SK-N-SH (cell line): ENCODE measurements around the gene ARID3A. TPM values are rescaled to one million over a fixed set of nuclear protein-coding genes. Genes with fewer than 3 reads are reported as not detected.

Experiments
- CTCF ChIA-PET: fragments of 300-600, 350-600 bp; formaldehyde crosslinking; extraction: SDS; loops from one replicate; lab custom pipeline; 2021; lab: Yijun Ruan, JAX
- POLR2A ChIA-PET: fragments of 350-600 bp; sonication (Branson Sonifier 250); formaldehyde crosslinking; extraction: SDS; loops from one replicate; lab custom pipeline; 2020; ENCODE audit warnings: antibody characterized with exemption, inconsistent platforms; lab: Yijun Ruan, JAX
- DNase-seq: peaks from one replicate; pipeline ENCODE4 v3.0.0; 2012
- H2AFZ ChIP-seq: fragments of 200-600 bp; sonication (generic); 2 replicates; pipeline ENCODE4 v1.8.1; 2016; ENCODE audit warnings: antibody characterized with exemption, mild to moderate bottlenecking, low read depth
- H3F3A ChIP-seq: fragments of 200-600 bp; sonication (generic); replicated peaks from 2 replicates; pipeline ENCODE3; 2016; ENCODE audit warnings: antibody characterized with exemption, mild to moderate bottlenecking; ENCODE audit not compliant: insufficient read depth
- H3K27ac ChIP-seq, 2 experiments: fragments of 200-500 bp in 1 of 2; fragments of 200-600 bp in 1 of 2; sonication (Bioruptor generic) in 1 of 2; sonication (generic), shearing (Covaris generic) in 1 of 2; 2 replicates each; pipeline versions ENCODE4 v1.5.1 to v1.6.1; 2014 to 2016; ENCODE audit warnings: low read depth in 2 of 2, inconsistent platforms in 1 of 2, low read length in 1 of 2, mild to moderate bottlenecking in 1 of 2, mixed read lengths in 1 of 2
- H3K27me3 ChIP-seq: fragments of 200-600 bp; sonication (generic), shearing (Covaris generic); 2 replicates; pipeline ENCODE4 v1.6.1; 2016; ENCODE audit warnings: mixed run types; ENCODE audit not compliant: insufficient read depth
- H3K36me3 ChIP-seq, 2 experiments: fragments of 200-500 bp in 1 of 2; fragments of 200-600 bp in 1 of 2; sonication (Bioruptor generic) in 1 of 2; sonication (generic) in 1 of 2; replicated peaks in 1 of 2; 2 replicates each; pipeline versions ENCODE3 to v1.5.1; 2014 to 2016; ENCODE audit warnings: low read length in 1 of 2, mild to moderate bottlenecking in 1 of 2; ENCODE audit not compliant: insufficient read depth in 2 of 2, control insufficient read depth in 1 of 2
- H3K4me1 ChIP-seq, 2 experiments: fragments of 200-500 bp in 1 of 2; fragments of 200-600 bp in 1 of 2; sonication (Bioruptor generic) in 1 of 2; sonication (generic), shearing (Covaris generic) in 1 of 2; 2 replicates each; pipeline versions ENCODE4 v1.5.1 to v1.6.1; 2014 to 2016; ENCODE audit warnings: low read depth in 1 of 2, low read length in 1 of 2, mixed run types in 1 of 2; ENCODE audit not compliant: insufficient read depth in 2 of 2, control insufficient read depth in 1 of 2
- H3K4me2 ChIP-seq: fragments of 200-600 bp; sonication (generic), shearing (Covaris generic); 2 replicates; pipeline ENCODE4 v1.6.1; 2017; ENCODE audit warnings: mixed run types
- H3K4me3 ChIP-seq, 2 experiments: fragments of 200-500 bp in 1 of 2; fragments of 200-600 bp in 1 of 2; sonication (Bioruptor generic) in 1 of 2; sonication (generic), shearing (Covaris generic) in 1 of 2; 2 replicates each; pipeline versions ENCODE4 v1.5.1 to v1.8.1; 2014 to 2016; ENCODE audit warnings: low read depth in 2 of 2, inconsistent platforms in 1 of 2, low read length in 1 of 2, mild to moderate bottlenecking in 1 of 2, mixed read lengths in 1 of 2, moderate library complexity in 1 of 2
- H3K79me2 ChIP-seq: fragments of 200-600 bp; sonication (generic); 2 replicates; pipeline ENCODE4 v1.8.1; 2017; ENCODE audit warnings: mild to moderate bottlenecking; ENCODE audit not compliant: insufficient read depth
- H3K9ac ChIP-seq: fragments of 200-600 bp; sonication (generic); 2 replicates; pipeline ENCODE4 v1.6.1; 2017; ENCODE audit warnings: mixed run types
- H3K9me2 ChIP-seq: fragments of 200-600 bp; sonication (generic); 2 replicates; pipeline ENCODE4 v1.6.1; 2017; ENCODE audit warnings: mixed run types
- H3K9me3 ChIP-seq: fragments of 200-600 bp; sonication (generic); 2 replicates; pipeline ENCODE4 v1.6.1; 2017; ENCODE audit warnings: mixed run types, mild to moderate bottlenecking, moderate library complexity
- H4K20me1 ChIP-seq: fragments of 200-600 bp; sonication (generic); 2 replicates; pipeline ENCODE4 v1.6.1; 2017; ENCODE audit warnings: mild to moderate bottlenecking, mixed run types; ENCODE audit not compliant: insufficient read depth
- CHD2 ChIP-seq: fragments of 150-350 bp; IDR thresholded peaks from 2 replicates; pipeline ENCODE4 v1.6.1; 2018; ENCODE audit warnings: low read length; ENCODE audit not compliant: partially characterized antibody
- EP300 ChIP-seq, 2 experiments: IDR thresholded peaks; 2 replicates each; pipeline versions ENCODE4 v1.4.0 to v1.6.1; 2012; ENCODE audit warnings: borderline replicate concordance in 1 of 2, low read depth in 1 of 2, low read length in 1 of 2
- EZH2phosphoT487 ChIP-seq: fragments of 200-600 bp; sonication (generic); IDR thresholded peaks from 2 replicates; pipeline ENCODE4 v1.6.1; 2017; ENCODE audit warnings: low read depth, mixed run types, mild to moderate bottlenecking, antibody characterized with exemption, moderate library complexity, borderline replicate concordance
- FOXJ3 ChIP-seq: sonication (generic); formaldehyde crosslinking; IDR thresholded peaks from 2 replicates; pipeline ENCODE4 v1.5.1; 2020; ENCODE audit warnings: mild to moderate bottlenecking, missing genetic modification reagents
- GABPA ChIP-seq: IDR thresholded peaks from 2 replicates; pipeline ENCODE4 v1.4.0; 2012; ENCODE audit warnings: low read depth, mild to moderate bottlenecking
- GATA2 ChIP-seq: sonication (generic); formaldehyde crosslinking; IDR thresholded peaks from 2 replicates; pipeline ENCODE4 v1.5.0; 2020; ENCODE audit warnings: mild to moderate bottlenecking, missing genetic modification reagents
- JUND ChIP-seq: IDR thresholded peaks from 2 replicates; pipeline ENCODE4 v1.4.0; 2012
- MAX ChIP-seq: IDR thresholded peaks from 2 replicates; pipeline ENCODE4 v1.4.0; 2012; ENCODE audit warnings: low read depth
- MEF2A ChIP-seq: IDR thresholded peaks from 2 replicates; pipeline ENCODE4 v1.4.0; 2012; ENCODE audit warnings: low read depth, borderline replicate concordance
- USF2 ChIP-seq: fragments of 150-350 bp; IDR thresholded peaks from 2 replicates; pipeline ENCODE4 v1.6.1; 2017; ENCODE audit warnings: antibody characterized with exemption, low read length, low read depth, borderline replicate concordance
- ZBTB33 ChIP-seq: IDR thresholded peaks from 2 replicates; pipeline ENCODE4 v1.4.0; 2012; ENCODE audit warnings: low read depth, borderline replicate concordance
- WGBS: methylation state at CpG from one replicate; pipeline ENCODE4 v1.1.6; 2017; ENCODE audit warnings: low lambda C conversion rate; 5-methylcytosine and 5-hydroxymethylcytosine counted together
- polyA plus RNA-seq, 3 experiments: library from polyadenylated mRNA; depleted of rRNA; stranded (reverse); fragments of >200 nt; gene quantifications; 2 replicates each; pipeline ENCODE4 v1.2.3, GENCODE V29; 2012
- TF ChIP-seq, protein P1 (sequence below): IDR thresholded peaks from 2 replicates; pipeline ENCODE4 v1.6.1; 2012; ENCODE audit warnings: mild to moderate bottlenecking, low read depth, low read length, moderate library complexity
- TF ChIP-seq, protein P2 (sequence below): fragments of 150-350 bp; IDR thresholded peaks from 2 replicates; pipeline ENCODE4 v1.6.1; 2016; ENCODE audit warnings: mild to moderate bottlenecking, low read depth, low read length
- TF ChIP-seq, protein P3 (sequence below): IDR thresholded peaks from 2 replicates; pipeline ENCODE4; 2012
- TF ChIP-seq, protein P4 (sequence below): fragments of 200-600 bp; sonication (generic); IDR thresholded peaks from 2 replicates; pipeline ENCODE4 v1.6.1; 2017; ENCODE audit warnings: antibody characterized with exemption, mild to moderate bottlenecking, moderate library complexity

Gene ARID3A
- polyA plus RNA-seq, 1 of the 3 experiments (the other 2 are of a cell fraction): 8.6 TPM

GRCh38 chr19:995051-995827 lies 69.4 kb downstream of the ARID3A start:
- 91% methylated on average over 9 of the region's 26 CpGs for WGBS
- Histone ChIP-seq H3K27ac (no peak overlapping the region), H3K4me3 (no peak overlapping the region), H3K36me3 (peaks cover 0 to 27% of the 10 kb centered on the region in 2 experiments), H3K4me1 (peaks cover 0 to 9% of the 10 kb centered on the region in 2 experiments; a peak in 1 of 4 replicates), H3K9me3 (no peaks in the 10 kb centered on the region), H3K4me2 (no peak overlapping the region), H3F3A (peaks cover 7% of the 10 kb centered on the region)
- ChIA-PET CTCF (interaction anchor here (0.9 to 3.2 kb wide), 6 partner anchors 9 to 227 kb away, joined by 3 to 18 read pairs (median 4); partner anchors contain the start of gene WDR18), POLR2A (interaction anchor here (1.4 to 3.9 kb wide), 2 partner anchors 10 to 274 kb away, joined by 4 to 23 read pairs; partner anchors contain the start of genes CIRBP and WDR18)
- TF ChIP-seq EZH2phosphoT487 (no peak), USF2 (no peak), ZBTB33 (no peak), GATA2 (CRISPR knock-in tag) (no peak), MEF2A (no peak), FOXJ3 (CRISPR knock-in tag) (no peak), MAX (no peak), GABPA (no peak), CHD2 (no peak), EP300 (IDR thresholded peaks at IDR 0.05; ENCODE audit: borderline replicate concordance in 1 of 2, low read depth in 1 of 2, low read length in 1 of 2) (no peak), JUND (no peak)
- TF ChIP-seq, protein P1, sequence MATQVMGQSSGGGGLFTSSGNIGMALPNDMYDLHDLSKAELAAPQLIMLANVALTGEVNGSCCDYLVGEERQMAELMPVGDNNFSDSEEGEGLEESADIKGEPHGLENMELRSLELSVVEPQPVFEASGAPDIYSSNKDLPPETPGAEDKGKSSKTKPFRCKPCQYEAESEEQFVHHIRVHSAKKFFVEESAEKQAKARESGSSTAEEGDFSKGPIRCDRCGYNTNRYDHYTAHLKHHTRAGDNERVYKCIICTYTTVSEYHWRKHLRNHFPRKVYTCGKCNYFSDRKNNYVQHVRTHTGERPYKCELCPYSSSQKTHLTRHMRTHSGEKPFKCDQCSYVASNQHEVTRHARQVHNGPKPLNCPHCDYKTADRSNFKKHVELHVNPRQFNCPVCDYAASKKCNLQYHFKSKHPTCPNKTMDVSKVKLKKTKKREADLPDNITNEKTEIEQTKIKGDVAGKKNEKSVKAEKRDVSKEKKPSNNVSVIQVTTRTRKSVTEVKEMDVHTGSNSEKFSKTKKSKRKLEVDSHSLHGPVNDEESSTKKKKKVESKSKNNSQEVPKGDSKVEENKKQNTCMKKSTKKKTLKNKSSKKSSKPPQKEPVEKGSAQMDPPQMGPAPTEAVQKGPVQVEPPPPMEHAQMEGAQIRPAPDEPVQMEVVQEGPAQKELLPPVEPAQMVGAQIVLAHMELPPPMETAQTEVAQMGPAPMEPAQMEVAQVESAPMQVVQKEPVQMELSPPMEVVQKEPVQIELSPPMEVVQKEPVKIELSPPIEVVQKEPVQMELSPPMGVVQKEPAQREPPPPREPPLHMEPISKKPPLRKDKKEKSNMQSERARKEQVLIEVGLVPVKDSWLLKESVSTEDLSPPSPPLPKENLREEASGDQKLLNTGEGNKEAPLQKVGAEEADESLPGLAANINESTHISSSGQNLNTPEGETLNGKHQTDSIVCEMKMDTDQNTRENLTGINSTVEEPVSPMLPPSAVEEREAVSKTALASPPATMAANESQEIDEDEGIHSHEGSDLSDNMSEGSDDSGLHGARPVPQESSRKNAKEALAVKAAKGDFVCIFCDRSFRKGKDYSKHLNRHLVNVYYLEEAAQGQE: no peak
- TF ChIP-seq, protein P2, sequence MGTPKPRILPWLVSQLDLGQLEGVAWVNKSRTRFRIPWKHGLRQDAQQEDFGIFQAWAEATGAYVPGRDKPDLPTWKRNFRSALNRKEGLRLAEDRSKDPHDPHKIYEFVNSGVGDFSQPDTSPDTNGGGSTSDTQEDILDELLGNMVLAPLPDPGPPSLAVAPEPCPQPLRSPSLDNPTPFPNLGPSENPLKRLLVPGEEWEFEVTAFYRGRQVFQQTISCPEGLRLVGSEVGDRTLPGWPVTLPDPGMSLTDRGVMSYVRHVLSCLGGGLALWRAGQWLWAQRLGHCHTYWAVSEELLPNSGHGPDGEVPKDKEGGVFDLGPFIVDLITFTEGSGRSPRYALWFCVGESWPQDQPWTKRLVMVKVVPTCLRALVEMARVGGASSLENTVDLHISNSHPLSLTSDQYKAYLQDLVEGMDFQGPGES: no peak
- TF ChIP-seq, protein P3, sequence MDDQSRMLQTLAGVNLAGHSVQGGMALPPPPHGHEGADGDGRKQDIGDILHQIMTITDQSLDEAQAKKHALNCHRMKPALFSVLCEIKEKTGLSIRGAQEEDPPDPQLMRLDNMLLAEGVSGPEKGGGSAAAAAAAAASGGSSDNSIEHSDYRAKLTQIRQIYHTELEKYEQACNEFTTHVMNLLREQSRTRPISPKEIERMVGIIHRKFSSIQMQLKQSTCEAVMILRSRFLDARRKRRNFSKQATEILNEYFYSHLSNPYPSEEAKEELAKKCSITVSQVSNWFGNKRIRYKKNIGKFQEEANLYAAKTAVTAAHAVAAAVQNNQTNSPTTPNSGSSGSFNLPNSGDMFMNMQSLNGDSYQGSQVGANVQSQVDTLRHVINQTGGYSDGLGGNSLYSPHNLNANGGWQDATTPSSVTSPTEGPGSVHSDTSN: no peak
- TF ChIP-seq, protein P4, sequence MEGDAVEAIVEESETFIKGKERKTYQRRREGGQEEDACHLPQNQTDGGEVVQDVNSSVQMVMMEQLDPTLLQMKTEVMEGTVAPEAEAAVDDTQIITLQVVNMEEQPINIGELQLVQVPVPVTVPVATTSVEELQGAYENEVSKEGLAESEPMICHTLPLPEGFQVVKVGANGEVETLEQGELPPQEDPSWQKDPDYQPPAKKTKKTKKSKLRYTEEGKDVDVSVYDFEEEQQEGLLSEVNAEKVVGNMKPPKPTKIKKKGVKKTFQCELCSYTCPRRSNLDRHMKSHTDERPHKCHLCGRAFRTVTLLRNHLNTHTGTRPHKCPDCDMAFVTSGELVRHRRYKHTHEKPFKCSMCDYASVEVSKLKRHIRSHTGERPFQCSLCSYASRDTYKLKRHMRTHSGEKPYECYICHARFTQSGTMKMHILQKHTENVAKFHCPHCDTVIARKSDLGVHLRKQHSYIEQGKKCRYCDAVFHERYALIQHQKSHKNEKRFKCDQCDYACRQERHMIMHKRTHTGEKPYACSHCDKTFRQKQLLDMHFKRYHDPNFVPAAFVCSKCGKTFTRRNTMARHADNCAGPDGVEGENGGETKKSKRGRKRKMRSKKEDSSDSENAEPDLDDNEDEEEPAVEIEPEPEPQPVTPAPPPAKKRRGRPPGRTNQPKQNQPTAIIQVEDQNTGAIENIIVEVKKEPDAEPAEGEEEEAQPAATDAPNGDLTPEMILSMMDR: no peak
- TF ChIP-seq, all 33 proteins: peak for 0
- no peak overlapping the region for H3K9ac ChIP-seq
- no peak for DNase-seq
- H3K79me2 ChIP-seq: no peaks in the 10 kb centered on the region
- peaks cover 36% of the 10 kb centered on the region; the same call in 1 of the 2 replicates for H3K27me3 ChIP-seq
- H4K20me1 ChIP-seq: 0 out of 2 replicates have a peak, but pooled peaks cover 6% of the 10 kb centered on the region
- no peak overlapping the region for H2AFZ ChIP-seq
- H3K9me2 ChIP-seq: no peaks in the 10 kb centered on the region
